Lower leg skin (tissue), 3 donors: ENCODE results near the gene CYREN.

Source experiments
- POLR2A ChIP-seq, 2 donors: fragments of 450-650 bp; IDR thresholded peaks; one replicate each; pipeline ENCODE4 v1.6.1; 2016 to 2017; ENCODE audit warnings: antibody characterized with exemption in 2 of 2, mild to moderate bottlenecking in 1 of 2, moderate library complexity in 1 of 2
- TF ChIP-seq, protein P1 (sequence below), 3 donors: fragments of 450-650 bp; IDR thresholded peaks; one replicate each; pipeline ENCODE4 v1.5.1; 2016; ENCODE audit warnings: antibody characterized with exemption in 3 of 3, mild to moderate bottlenecking in 3 of 3, moderate library complexity in 2 of 3

DNA sequence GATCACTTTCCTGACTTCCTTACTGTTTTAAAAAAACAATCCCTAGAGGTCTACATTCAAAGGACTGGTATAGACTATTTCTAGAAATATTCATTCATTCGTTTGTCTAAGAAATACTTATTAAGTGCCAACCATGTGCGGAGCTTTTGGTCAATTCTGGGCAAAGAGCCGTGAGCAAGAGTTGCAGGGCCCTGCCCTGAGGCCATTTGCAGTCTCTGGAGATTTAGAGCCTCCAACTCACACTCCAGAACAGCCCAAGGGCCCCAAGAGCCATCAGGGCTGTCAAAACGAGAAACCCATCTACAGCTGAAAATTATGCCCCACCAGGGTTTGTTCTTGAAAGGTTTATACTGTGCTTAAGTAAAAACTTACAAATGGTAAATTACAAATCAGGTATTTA is 24.6 kb upstream of the CYREN start:
- TF ChIP-seq, protein P1, sequence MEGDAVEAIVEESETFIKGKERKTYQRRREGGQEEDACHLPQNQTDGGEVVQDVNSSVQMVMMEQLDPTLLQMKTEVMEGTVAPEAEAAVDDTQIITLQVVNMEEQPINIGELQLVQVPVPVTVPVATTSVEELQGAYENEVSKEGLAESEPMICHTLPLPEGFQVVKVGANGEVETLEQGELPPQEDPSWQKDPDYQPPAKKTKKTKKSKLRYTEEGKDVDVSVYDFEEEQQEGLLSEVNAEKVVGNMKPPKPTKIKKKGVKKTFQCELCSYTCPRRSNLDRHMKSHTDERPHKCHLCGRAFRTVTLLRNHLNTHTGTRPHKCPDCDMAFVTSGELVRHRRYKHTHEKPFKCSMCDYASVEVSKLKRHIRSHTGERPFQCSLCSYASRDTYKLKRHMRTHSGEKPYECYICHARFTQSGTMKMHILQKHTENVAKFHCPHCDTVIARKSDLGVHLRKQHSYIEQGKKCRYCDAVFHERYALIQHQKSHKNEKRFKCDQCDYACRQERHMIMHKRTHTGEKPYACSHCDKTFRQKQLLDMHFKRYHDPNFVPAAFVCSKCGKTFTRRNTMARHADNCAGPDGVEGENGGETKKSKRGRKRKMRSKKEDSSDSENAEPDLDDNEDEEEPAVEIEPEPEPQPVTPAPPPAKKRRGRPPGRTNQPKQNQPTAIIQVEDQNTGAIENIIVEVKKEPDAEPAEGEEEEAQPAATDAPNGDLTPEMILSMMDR (IDR thresholded peaks at IDR 0.05): no peak
- no peak for TF ChIP-seq POLR2A (IDR thresholded peaks at IDR 0.05)
